ENCODE data around the gene AGBL4.

DNA sequence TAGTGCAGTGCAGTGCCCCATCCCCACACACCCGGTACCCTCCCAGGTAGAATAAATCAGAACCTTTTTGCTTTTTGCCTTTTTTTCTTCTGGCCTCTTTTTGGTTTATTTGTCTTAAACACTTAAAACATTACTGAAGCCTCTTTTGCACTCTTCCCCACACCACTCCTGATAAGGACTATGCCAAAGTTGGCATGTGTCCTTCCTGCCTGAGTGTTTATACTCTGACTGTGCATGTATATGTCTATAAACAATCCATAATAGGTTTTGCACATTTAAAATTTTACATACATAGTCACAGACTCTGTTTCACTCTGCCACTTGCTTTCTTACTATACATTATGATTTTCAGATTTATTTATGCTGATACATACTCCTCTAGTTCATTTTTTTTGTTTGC is 1306.7 kb downstream of the AGBL4 start:
- TF ChIP-seq POLR2A (IDR thresholded peaks at IDR 0.05): no peak
- no peak for TF ChIP-seq CTCF (IDR thresholded peaks at IDR 0.05)

Data from heart left ventricle (tissue), 13 donors.